ENCODE data around the gene MAPK12. TPM values are rescaled to one million over a fixed set of nuclear protein-coding genes. Genes with fewer than 3 reads are reported as not detected.

The MAPK12 gene
- total RNA-seq, 1 experiment from 2014 or later: 74.6 TPM

DNA sequence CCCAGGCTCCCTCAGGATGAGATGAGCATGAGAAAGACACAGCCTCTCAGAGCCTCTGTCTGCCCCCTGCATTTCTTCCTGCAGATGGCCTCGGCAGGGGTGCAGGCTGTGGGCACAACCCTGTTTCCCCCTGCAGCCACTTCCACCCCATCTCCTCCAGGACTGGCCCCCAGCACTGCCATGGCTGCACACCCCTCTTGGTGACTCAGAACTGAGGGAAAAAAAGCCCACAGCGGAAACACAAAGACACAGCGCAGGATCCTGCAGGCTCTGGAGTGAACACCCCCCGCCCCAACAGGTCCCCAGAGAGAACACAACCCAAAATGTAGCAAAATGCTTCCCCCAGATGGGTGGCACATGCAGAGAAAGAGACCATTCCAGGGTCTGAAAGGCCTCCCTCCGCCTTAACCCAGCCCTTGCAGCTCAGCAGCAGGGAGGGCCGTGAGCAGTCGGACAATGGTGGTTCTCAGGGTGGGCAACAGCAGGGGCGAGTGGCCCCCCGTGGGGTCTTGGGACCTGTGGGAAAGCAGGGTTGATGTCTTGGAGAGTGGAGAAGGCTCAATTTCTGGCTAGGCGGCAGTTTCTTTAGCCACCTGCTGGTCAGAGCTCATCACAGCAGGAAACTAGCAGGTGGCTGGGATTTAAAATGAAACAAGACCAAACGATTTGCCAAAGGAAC lies 24.6 kb downstream of the MAPK12 start:
- intact Hi-C loops (cut with micrococcal nuclease; ENCODE audit: unreplicated experiment): no loop called here
- no peaks in the 10 kb centered on the region for H3K9me3 ChIP-seq (ENCODE audit: control insufficient read depth, insufficient read depth, low read depth, low read length)
- no peak overlapping the region for H3K27ac ChIP-seq (ENCODE audit: low read length)
- POLR2A ChIA-PET: no interaction called here
- no peaks in the 10 kb centered on the region for H3K27me3 ChIP-seq (ENCODE audit: control insufficient read depth, insufficient read depth, low read length)
- no TSS peak for BruUV-seq (replicated peaks)
- TF ChIP-seq SIN3A (IDR thresholded peaks at IDR 0.05; ENCODE audit: borderline replicate concordance, insufficient read depth, low read depth, low read length) (no peak), TCF7L2 (IDR thresholded peaks at IDR 0.05; ENCODE audit: low read depth, low read length) (no peak), POLR2AphosphoS5 (IDR thresholded peaks at IDR 0.05; ENCODE audit: low read depth, low read length) (no peak)
- TF ChIP-seq, protein P1, sequence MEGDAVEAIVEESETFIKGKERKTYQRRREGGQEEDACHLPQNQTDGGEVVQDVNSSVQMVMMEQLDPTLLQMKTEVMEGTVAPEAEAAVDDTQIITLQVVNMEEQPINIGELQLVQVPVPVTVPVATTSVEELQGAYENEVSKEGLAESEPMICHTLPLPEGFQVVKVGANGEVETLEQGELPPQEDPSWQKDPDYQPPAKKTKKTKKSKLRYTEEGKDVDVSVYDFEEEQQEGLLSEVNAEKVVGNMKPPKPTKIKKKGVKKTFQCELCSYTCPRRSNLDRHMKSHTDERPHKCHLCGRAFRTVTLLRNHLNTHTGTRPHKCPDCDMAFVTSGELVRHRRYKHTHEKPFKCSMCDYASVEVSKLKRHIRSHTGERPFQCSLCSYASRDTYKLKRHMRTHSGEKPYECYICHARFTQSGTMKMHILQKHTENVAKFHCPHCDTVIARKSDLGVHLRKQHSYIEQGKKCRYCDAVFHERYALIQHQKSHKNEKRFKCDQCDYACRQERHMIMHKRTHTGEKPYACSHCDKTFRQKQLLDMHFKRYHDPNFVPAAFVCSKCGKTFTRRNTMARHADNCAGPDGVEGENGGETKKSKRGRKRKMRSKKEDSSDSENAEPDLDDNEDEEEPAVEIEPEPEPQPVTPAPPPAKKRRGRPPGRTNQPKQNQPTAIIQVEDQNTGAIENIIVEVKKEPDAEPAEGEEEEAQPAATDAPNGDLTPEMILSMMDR (IDR thresholded peaks at IDR 0.05): no peak; the same call in 1 of the 2 replicates
- TF ChIP-seq, protein P2, sequence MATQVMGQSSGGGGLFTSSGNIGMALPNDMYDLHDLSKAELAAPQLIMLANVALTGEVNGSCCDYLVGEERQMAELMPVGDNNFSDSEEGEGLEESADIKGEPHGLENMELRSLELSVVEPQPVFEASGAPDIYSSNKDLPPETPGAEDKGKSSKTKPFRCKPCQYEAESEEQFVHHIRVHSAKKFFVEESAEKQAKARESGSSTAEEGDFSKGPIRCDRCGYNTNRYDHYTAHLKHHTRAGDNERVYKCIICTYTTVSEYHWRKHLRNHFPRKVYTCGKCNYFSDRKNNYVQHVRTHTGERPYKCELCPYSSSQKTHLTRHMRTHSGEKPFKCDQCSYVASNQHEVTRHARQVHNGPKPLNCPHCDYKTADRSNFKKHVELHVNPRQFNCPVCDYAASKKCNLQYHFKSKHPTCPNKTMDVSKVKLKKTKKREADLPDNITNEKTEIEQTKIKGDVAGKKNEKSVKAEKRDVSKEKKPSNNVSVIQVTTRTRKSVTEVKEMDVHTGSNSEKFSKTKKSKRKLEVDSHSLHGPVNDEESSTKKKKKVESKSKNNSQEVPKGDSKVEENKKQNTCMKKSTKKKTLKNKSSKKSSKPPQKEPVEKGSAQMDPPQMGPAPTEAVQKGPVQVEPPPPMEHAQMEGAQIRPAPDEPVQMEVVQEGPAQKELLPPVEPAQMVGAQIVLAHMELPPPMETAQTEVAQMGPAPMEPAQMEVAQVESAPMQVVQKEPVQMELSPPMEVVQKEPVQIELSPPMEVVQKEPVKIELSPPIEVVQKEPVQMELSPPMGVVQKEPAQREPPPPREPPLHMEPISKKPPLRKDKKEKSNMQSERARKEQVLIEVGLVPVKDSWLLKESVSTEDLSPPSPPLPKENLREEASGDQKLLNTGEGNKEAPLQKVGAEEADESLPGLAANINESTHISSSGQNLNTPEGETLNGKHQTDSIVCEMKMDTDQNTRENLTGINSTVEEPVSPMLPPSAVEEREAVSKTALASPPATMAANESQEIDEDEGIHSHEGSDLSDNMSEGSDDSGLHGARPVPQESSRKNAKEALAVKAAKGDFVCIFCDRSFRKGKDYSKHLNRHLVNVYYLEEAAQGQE (IDR thresholded peaks at IDR 0.05; ENCODE audit: insufficient read depth in 1 of 2, low read depth in 2 of 2, low read length in 1 of 2): no peak
- H3K4me3 ChIP-seq (ENCODE audit: low read depth in 2 of 2, low read length in 2 of 2): no peak overlapping the region
- no peak for DNase-seq (ENCODE audit: low read depth, low spot score)
- no peak for ATAC-seq
- H3K4me1 ChIP-seq (ENCODE audit: control insufficient read depth, insufficient read depth, low read length): no peaks in the 10 kb centered on the region
- CTCF ChIA-PET: interaction anchor here (0.6 kb wide), 1 partner anchor 94 kb away, joined by 5 read pairs; no protein-coding TSS in a partner anchor
- in situ Hi-C loops (cut with HindIII; ENCODE audit: low pct_unique_long_range_greater_than_20kb, low sequenced_read_pairs): no loop called here
- H3K36me3 ChIP-seq (ENCODE audit: control insufficient read depth, insufficient read depth, low read length): no peaks in the 10 kb centered on the region

DNA sequence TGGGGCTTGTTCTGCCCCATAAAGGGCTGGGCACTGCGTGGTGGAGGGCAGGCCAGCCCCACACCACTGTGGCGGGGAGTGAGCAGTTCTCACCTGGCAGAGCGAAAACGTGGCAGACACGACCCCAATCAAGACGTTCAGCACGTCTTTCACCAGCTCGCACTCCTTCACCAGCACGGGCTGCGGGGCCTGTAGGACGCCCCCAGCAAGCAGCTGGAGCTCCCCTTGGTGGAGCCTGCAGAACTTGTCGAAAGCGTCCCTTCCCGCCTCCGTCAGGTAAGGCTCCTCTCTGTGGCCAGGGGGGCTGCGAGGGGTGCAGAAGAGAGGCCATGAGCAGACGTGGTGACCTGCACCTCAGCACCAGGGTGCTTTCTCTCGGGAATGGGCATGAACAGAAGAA lies 28.3 kb downstream of the MAPK12 start:
- intact Hi-C loops (cut with micrococcal nuclease; ENCODE audit: unreplicated experiment) (no loop called here), in situ Hi-C loops (cut with HindIII; ENCODE audit: low pct_unique_long_range_greater_than_20kb, low sequenced_read_pairs) (no loop called here)
- DNase-seq (ENCODE audit: low read depth, low spot score): no peak
- TF ChIP-seq, protein P2 (IDR thresholded peaks at IDR 0.05; ENCODE audit: insufficient read depth in 1 of 2, low read depth in 2 of 2, low read length in 1 of 2): no peak
- TF ChIP-seq SIN3A (IDR thresholded peaks at IDR 0.05; ENCODE audit: borderline replicate concordance, insufficient read depth, low read depth, low read length) (no peak), TCF7L2 (IDR thresholded peaks at IDR 0.05; ENCODE audit: low read depth, low read length) (no peak), POLR2AphosphoS5 (IDR thresholded peaks at IDR 0.05; ENCODE audit: low read depth, low read length) (no peak)
- TF ChIP-seq, protein P1 (IDR thresholded peaks at IDR 0.05): no peak
- Histone ChIP-seq H3K9me3 (ENCODE audit: control insufficient read depth, insufficient read depth, low read depth, low read length) (no peaks in the 10 kb centered on the region), H3K27ac (ENCODE audit: low read length) (no peak overlapping the region), H3K4me3 (ENCODE audit: low read depth in 2 of 2, low read length in 2 of 2) (no peak overlapping the region), H3K27me3 (ENCODE audit: control insufficient read depth, insufficient read depth, low read length) (no peaks in the 10 kb centered on the region), H3K36me3 (ENCODE audit: control insufficient read depth, insufficient read depth, low read length) (no peaks in the 10 kb centered on the region), H3K4me1 (ENCODE audit: control insufficient read depth, insufficient read depth, low read length) (no peaks in the 10 kb centered on the region)
- BruUV-seq (replicated peaks): no TSS peak
- ChIA-PET CTCF (no interaction called here), POLR2A (no interaction called here)
- no peak for ATAC-seq
